Stimulated activated CD4-positive, alpha-beta T cell treated with anti-CD3 and anti-CD28 coated beads, Interleukin-1b, Interleukin-23, amount 100 ng/mL, for 1 hour (primary cell): ENCODE measurements around the gene ADM5.

Experiments used
- DNase-seq, 2 donors: peaks; one replicate each; pipeline ENCODE4 v3.0.0-alpha.2; 2020; ENCODE audit warnings: low read depth in 2 of 2

The ADM5 gene

DNA sequence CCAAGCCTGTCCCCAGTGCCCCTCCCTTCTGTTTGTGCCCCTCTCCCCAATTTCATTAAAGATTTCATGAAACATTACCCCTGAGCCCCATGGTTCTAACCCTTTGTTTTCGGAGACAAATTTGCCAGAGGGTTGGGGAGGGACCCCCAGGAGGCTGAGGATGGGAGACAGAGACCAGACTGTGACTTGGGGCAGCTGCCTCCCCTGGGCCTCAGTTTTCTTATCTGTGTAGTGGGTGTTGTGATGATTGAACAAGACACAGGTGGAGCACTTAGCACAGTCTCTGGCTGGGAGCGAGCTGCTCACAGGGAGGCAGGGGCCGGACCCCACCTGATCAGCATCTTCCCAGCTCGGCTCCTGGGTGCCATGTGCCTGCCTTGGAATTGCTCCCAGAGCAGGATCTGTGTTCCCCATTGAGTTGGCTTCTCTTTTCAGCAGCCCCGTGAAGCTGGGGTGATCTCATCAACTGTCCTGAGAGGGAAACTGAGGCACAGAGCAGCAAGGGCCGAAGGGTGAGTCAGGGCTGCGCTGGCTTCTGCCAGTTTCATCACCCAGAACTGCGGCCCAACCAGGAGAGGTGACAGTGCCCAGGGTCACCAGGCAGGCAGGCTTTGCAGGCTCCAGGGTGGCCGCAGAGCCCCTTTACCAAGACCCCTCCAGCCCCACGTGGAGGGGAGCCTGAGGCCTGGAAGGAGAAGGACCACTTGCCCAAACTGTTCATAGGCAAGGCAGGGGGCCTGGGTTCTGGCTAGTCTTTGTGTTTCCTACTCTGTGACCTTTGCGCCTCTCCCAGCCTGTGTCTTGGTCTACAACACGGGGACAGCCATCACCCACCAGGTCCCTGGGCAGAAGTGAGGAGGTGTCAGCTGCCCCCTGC is 30.6 kb upstream of the ADM5 start:
- DNase-seq, result no peak

DNA sequence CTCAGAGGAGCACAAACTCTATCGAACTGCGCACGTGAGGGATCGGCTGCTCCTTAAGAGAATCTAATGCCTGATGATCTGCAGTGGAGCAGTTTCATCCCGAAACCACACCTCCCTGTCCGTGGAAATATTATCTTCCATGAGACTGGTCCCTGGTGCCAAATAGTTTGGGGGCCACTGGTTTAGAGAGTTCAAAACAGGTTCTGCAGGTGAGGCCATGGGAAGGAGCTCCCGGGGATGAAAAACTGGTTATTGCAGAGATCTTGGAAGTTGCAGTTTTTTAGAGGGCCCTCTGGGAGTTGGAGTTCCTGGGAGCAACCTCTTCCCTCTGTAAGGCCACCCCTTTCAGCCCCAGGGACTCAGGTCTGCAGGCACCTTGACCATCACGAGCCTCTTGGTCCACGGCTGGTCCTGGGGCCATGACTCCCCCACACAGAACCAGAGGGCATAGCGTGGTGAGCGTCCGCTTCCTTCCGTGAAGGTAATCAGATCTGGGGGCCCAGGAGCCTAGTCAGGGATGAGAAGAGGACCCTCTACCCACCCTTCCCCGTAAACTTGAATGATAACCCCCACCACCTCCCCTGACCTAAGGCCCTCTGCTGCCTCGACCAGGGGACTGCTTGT is 28.9 kb upstream of the ADM5 start:
- DNase-seq, result no peak

DNA sequence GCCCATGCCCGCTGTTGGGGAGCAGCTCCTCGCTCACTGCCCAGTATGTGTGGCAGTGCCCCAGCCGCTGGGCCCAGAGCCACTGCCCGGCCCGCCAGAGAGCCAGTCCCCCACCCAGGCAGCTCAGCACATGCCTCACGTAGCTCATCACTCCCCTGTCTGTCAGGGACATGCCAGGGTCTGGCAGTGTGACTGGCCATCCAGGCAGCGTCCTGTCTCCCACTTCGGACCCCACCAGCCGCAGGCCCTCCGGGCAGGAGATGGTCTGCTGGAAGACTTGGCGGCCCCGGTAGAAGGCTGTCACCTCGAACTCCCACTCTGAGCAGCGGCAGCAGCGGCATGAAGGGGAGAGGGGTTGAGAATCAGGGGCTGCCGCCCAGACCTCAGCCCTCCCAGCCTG is 27.4 kb upstream of the ADM5 start:
- no peak for DNase-seq

DNA sequence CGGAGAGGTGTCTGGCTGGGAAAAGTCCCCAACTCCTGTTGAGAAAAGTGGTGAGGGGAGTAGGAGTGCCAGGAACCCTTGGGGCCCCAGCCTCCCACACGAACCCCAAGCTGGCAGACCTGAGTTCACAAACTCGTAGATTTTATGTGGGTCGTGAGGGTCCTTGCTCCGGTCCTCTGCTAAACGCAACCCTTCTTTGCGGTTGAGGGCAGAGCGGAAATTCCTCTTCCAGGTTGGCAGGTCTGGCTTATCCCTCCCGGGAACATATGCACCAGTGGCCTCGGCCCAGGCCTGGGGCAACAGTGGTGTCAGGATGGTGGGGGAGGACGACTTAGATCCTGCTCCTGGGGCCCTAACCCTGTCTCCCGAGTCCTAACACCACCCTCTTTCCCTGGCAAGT is 26.2 kb upstream of the ADM5 start:
- no peak for DNase-seq

DNA sequence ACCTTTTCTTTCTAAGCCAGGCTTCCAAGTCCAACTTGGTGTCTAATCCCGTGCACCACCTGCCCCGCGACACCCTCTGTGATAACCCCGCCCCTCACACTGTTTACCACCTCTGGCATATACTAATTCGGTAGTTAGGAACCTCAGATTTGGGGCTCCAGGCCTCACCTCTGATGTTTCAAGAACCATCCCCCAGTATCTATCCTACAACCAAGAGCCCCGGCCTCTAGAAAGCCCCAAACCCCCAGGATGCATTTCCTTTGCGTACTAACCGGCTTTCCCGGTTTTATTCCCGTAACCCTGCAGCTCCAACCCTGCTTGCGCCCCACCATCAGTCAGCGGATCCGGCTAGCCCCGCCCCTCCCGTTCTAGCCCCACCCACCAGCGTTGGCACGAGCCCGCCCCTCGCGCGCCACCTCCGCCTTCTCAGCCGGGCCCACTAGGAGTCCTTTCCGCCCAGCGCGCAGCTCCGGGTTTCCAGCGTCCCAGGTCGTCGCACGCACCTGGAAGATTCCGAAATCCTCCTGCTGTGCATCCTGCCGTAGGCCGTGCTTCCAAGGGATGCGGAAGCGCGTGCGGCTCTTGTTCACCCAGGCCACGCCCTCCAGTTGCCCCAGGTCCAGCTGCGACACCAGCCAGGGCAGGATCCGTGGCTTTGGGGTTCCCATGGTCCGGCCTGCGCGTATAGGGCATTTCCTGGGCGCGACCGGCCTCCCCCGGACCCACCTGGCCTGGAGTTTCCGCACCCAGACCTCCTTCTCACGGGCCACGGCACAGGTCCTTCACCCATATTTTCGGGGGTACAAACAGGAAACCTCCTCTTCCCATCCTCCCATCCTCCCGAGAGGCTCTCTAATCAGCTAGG is 25.0 kb upstream of the ADM5 start:
- DNase-seq, result peak; percentile 77 to 92

DNA sequence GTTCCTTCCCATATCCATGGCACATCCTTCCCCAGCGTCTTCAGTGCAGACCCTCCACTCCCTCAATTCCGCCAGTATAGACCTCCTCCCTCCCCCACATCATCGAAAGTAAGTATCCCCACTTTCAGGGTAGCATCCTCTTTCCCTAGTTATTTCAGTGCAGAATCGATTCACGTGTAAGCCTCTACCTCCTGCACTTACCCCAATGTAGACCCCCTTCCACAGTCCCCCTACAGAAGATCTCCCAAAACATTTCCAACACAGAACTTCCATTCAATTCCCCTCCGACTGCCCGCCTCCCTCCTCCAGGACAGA is 24.4 kb upstream of the ADM5 start:
- DNase-seq, result no peak

DNA sequence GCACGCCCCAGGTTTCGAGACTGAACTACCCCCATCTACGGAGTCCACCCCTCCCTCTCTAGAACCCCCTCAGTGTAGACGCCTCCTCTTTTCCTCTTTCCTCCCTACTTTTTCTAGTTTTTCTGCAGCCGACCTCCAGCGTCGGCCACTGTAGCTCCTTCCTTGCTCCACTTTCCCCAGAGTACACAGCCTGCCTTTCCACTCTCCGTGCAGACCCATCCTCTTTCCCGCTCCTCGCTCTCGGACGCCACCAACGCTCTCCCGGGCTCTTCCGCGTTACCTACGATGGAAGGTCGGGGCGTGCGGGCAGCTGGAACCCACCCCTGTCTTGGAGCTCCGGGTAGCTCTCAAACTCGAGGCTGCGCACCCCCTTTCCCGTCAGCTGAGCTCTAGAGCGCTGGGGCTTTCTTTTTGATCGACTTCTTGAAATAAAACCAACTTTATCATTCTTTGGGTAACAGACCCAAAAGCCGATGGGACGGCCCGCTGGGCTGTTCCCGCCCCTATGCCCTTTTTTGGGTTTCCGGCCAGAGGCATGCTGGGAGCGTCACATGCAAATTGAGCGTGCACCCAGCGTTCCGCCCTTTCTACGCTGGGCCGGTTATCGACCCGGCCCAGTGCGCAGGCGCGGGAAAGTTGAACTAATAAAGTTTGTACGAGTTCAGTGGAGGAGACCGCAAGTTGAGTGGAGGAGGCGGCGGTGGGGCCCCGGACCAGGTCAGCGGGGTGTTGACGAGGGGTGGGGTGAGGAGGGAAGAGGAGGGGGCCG is 23.9 kb upstream of the ADM5 start, which contains the start of the genes BCL2L12 and IRF3:
BCL2L12 (plus strand) TSS at position 583 of the 769 bp plus-strand sequence. CDS start 760 bp downstream, outside the sequence.
IRF3 (minus strand) TSS at position 507 of the 769 bp plus-strand sequence. CDS start 1,019 bp downstream, outside the sequence.
- peak; percentile 98 to 100 for DNase-seq

DNA sequence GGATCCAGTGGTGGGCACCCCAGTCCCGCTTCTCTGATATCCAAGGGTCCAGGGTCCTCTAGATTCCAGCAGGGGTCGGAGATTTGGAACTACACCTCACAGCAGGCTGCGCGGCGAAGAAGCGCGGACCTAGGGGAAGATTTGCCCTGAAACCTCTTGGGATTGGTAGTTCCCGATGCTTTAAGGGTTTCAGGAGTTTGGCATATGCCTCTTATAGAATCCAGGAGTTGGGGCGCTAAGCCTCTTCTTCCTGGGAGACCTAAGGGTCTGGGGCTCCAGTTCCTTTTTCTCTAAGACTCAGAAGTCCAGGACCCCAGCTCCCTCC is 23.3 kb upstream of the ADM5 start:
- DNase-seq, result no peak

DNA sequence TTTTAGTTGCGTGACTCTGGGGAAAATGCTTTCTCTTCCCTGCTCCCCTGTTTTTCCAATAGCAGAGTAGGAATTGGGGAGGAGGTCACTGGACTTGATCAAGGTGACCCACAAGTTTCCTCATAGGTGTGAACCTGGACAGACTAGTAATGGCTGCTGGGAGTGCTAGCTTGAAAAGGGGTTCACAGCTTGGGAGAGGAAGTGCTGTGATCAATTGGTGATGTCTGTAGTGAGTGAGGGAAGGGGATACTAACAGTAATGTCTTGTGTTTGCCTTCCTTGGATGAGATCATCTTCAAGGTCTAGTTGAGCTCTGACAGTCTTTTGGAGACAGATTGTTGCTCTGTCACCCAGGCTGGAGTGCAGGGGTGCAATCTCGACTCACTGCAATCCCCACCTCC is 21.9 kb upstream of the ADM5 start:
- no peak for DNase-seq

DNA sequence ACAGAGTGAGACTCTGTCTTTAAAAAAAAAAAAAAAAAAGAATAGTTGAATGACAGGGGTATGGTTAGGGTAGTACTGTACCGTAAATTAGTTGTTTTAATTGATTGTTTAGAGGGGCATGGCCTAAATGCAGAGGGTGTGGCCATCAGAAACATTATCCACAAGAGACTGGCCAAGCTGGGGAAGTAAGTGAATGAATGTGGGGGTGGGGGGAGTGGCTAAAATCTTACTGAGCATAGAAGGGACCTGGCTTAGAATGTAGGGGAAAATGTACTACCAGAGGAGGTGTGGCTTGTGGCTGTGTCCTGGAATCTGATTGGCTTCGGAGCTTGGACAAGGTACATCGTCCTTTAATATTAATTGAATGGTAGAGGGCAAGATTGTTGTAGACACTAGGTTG is 19.9 kb upstream of the ADM5 start:
- no peak for DNase-seq

DNA sequence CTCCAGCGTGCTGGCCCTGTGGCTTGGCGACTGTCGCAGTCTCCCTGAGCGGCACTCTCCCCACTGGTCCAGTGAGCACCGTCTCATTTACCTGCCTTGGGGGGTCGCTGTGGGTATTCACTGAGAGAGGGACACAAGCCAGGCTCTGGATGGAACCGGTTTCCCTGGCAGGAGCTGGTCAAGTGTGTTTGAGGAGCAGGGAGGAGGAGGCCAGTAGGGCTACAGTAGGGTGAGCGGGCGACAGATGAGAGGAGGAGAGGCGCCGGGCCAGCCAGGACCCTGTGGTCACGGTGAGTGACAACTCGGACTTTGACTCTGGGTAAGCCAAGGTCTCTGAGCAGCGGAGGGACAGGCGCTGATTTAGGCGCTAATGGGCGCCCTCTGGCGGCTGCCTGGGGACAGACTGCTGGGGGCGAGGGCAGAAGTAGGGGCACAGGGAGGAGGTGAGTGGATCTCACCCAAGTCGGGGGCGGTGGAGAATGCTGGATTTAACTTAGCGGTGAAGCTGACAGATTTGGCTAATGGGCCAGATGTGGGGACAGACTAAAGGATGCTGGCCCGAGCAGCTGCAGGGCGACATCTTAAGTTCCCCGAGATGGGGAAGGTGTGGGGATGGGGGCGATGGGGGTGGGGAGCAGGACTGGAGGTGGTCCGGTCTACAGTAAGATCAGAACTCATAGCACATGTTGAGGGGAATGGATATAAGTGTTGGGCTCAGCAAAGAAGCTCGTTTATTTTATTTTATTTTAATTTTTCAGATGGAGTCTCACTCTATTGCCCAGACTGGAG is 17.1 kb upstream of the ADM5 start:
- peak in 1 of 2 donors; percentile 59 for DNase-seq

DNA sequence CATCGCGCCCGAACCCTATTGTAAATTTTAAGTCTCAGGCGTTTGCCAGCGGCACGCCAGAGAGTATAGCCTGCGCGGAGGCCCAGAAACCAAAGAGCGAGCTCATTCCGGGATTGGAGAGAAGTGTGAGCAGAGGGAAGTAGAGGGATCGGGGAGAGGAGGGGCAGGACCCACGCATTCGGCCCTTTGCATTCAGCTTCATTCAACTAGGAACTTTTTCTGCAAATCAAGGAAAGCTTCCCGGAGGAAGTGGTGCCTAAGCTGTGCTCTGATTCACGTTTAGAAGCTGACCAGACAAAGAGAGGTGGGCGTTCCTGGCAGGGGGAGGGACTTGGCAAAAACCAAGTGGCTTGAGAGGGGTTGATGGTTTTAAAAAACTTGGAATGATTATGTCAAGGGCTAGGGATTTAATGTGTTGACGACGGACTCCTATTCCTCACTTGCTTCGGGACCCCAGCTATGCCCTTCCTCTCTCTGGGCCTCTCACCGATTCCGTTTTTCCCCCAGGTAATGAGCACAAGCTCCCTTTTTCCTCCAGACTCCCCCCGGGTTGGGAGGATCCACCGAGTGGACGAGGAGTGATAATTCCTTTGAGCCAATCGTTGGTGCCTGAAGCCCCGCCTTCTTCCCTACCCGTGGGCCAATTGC is 13.1 kb upstream of the ADM5 start:
- no peak for DNase-seq

DNA sequence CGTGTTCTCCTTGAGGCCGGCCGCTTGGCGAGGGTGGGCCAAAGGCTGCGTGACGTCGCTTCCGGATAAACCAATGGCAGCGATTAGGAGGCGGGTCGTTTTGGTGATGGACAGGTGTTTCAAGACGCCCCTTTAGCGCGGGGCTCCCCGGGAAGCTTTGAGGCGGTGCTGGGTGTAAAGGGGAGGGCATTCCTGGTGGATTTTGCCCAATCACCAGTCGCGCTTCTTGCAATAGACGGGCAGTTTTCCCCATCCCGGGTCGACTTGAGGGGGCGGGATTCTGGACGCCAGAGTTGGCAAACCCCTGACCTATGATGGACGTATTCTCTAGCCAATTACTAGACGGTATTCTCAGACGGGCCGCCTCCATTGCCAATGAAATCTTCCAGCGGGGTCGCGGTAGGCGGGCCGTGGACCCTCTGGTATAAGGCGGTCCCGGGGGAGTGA is 12.6 kb upstream of the ADM5 start:
- peak; percentile 94 to 96 for DNase-seq

DNA sequence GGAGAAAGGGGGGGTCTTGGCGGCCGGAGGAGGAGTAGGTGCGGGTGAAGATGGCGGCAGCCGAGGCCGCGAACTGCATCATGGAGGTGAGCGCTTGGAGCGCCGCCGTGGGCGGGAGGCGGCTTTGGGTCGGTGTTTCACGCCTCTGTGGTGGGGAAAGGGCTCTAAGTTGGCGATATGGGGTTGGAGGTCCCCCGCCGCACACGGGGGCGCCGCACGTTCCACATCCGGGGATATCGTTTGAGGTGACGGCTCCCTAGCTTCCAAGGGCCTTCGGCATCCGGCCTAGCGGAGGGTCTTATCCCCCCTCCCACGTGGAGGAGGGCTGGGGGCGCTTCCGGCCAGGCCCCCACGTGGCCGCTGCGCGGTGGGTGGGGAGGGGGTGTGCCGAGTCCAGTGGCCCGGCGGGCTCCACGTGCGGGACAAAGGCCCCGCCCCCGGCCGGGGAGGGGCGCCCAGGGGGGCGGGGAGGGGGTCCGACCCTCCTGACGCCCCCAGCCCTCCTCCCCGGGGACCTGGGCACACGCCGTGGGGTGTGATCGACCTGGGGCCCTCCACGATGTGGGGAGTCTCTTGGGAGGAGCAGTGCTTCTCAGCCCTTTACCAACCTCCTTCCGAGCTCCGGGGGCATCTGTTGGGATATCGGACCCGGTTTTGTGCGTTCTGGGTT is 12.0 kb upstream of the ADM5 start, which contains the start of gene PRMT1:
PRMT1 (plus strand) TSS at position 41 of the 670 bp plus-strand sequence; CDS start at position 51, 10 bp downstream.
- no peak for DNase-seq

DNA sequence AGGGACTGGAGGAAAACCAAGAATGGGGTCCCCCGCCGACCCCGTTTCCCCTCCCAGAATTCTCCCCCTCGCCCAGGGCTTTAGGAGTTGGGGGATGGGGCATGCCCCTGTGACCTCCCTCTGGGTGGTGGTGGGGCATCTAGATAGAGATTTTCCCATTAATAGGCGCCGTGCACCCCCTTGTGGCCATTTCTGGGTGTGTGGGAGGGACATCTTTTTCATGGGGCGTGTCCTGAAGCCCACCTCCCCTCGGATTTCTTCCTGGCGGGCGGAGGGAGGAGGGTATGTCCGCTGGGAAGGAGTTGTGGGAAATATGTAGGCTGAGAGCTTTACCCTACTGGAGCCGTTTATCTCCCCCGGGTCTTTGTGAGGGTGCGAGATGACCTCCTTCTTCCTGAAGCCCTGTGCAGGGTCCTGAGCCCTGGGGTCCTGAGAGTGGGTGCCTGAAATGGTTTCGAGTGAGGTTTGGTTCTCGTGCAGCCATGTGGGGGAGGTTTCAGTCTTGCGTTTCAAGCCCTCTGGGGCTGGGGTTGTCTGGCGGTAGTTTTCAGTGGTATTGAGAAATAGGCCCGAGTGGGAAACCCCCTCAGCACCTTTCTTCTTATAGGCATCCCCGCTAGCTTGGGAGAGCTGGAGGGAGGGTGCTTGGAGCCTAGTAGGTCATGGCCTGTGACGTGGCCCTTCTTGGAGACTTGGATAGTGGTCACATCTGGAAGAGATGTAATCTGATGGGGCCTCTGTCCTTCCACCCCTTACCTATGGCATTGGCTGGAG is 11.3 kb upstream of the ADM5 start:
- DNase-seq, result peak in 1 of 2 donors; percentile 68

DNA sequence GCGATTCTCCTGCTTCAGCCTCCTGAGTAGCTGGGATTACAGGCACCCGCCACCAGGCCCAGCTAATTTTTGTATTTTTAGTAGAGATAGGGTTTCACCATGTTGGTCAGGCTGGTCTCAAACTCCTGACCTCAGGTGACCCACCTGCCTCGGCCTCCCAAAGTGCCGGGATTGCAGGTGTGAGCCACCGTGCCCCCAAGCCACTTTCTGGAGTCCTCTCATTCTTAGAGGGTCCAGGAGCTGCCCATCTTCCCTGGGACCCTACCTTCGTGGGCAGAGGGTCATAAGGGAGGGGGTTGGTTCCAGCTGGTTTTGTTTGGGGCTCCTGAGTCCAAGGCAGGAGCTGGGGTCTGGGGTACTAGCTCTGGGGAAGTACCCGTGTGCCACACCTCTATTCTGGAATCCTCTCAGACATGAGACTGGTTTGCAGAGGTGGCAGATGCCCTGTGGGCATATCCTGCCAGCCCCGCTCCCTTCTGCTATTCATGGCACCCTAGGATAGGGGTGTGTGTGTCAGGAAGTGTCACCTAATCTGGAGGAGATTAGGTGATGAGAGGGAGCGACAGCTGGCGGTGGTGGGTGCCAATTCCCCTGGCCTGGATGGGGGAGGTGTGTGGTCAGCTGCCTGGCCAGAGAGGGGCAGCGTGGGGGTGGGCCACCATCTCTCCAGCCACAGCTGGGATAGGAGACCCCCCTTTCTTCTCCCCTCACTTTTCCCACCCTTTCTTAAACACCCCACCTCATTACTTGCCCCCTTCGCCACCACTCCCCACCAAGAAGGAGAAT is 10.2 kb upstream of the ADM5 start:
- DNase-seq, result no peak

DNA sequence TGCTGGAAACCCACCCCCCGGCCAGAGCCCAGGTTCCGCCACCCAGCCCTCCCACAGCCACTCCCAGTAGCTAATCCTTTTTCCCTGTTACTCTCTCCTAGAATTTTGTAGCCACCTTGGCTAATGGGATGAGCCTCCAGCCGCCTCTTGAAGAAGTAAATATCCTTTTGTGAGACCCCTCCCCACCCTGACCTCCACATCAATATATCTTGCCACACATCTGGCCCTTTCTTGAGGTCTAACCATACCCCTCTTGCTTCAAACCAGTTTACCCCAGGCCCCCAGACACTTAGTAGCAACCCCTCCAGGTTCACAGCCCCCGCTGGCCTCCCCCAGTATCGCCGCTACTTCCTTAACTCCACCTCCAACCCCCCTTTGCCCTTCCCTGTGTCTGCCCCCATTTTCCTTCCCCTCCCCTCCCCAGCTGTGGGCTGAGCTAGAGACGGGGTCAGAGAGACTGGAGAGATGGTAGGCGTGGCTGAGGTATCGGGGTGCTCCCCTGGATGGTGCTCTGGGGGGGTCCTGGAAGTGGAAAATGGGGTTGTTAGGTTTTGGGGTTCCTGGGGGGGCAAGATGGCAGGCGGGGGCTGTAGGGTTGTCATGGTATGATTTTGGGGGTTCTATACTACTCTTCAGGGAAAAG is 9.5 kb upstream of the ADM5 start:
- no peak for DNase-seq
